SK-N-SH treated with all-trans-retinoic acid at 6 μM for 48 hours (cell line): ENCODE results near the gene KLHDC4.
A peak's percentile ranks its signal among the peaks of the same experiment; 100 is the strongest.

Experiments used
- ATAC-seq: fragments of 200-7000 bp; cut with Tn5 transposase; 3 replicates; pipeline ENCODE4 v1.9.1; 2020; ENCODE audit warnings: mild to moderate bottlenecking, moderate library complexity
- ARNTL ChIP-seq: fragments of 450-650 bp; formaldehyde crosslinking; IDR thresholded peaks from 2 replicates; pipeline ENCODE4 v1.5.0; 2020; ENCODE audit warnings: low read depth, mild to moderate bottlenecking, moderate library complexity, borderline replicate concordance
- CREB5 ChIP-seq: fragments of 250-450 bp; sonication (Bioruptor Pico); IDR thresholded peaks from 2 replicates; pipeline ENCODE4 v1.5.1; 2020; ENCODE audit warnings: low read depth, mild to moderate bottlenecking, moderate library complexity
- CSDC2 ChIP-seq: fragments of 250-450 bp; sonication (Bioruptor Pico); IDR thresholded peaks from 2 replicates; pipeline ENCODE4 v1.5.0; 2020; ENCODE audit warnings: mild to moderate bottlenecking, moderate library complexity
- CSRNP3 ChIP-seq: fragments of 250-450 bp; sonication (Bioruptor Pico); IDR thresholded peaks from 2 replicates; pipeline ENCODE4 v1.5.1; 2021; ENCODE audit warnings: mild to moderate bottlenecking, moderate library complexity
- ESRRG ChIP-seq: fragments of 250-450 bp; sonication (Bioruptor Pico); IDR thresholded peaks from 2 replicates; pipeline ENCODE4 v1.6.1; 2021; ENCODE audit warnings: mild to moderate bottlenecking
- GLIS3 ChIP-seq: fragments of 250-450 bp; sonication (Bioruptor Pico); IDR thresholded peaks from 2 replicates; pipeline ENCODE4 v1.5.0; 2020; ENCODE audit warnings: mild to moderate bottlenecking, moderate library complexity
- ISL1 ChIP-seq: fragments of 250-450 bp; sonication (Bioruptor Pico); IDR thresholded peaks from 2 replicates; pipeline ENCODE4 v2.1.2; 2022; ENCODE audit warnings: mild to moderate bottlenecking, moderate library complexity
- OSR1 ChIP-seq: fragments of 250-450 bp; sonication (Bioruptor Pico); IDR thresholded peaks from 2 replicates; pipeline ENCODE4 v1.8.0; 2022; ENCODE audit warnings: moderate library complexity, mild to moderate bottlenecking, inconsistent platforms
- PATZ1 ChIP-seq: fragments of 250-450 bp; sonication (Bioruptor Pico); IDR thresholded peaks from 2 replicates; pipeline ENCODE4 v1.8.0; 2020; ENCODE audit warnings: mild to moderate bottlenecking, moderate library complexity, borderline replicate concordance
- POU6F1 ChIP-seq: fragments of 250-450 bp; sonication (Bioruptor Pico); IDR thresholded peaks from 2 replicates; pipeline ENCODE4 v1.8.0; 2021; ENCODE audit warnings: low read depth, mild to moderate bottlenecking, moderate library complexity, borderline replicate concordance
- PPARA ChIP-seq: fragments of 250-450 bp; sonication (Bioruptor Pico); IDR thresholded peaks from 2 replicates; pipeline ENCODE4 v1.5.0; 2020; ENCODE audit warnings: mild to moderate bottlenecking, borderline replicate concordance
- RARB ChIP-seq: fragments of 250-450 bp; sonication (Bioruptor Pico); IDR thresholded peaks from 2 replicates; pipeline ENCODE4 v1.8.0; 2021; ENCODE audit warnings: mild to moderate bottlenecking, moderate library complexity
- SNAI2 ChIP-seq: fragments of 250-450 bp; sonication (Bioruptor Pico); IDR thresholded peaks from 2 replicates; pipeline ENCODE4 v1.5.0; 2020; ENCODE audit warnings: mild to moderate bottlenecking, moderate library complexity
- TCF4 ChIP-seq: fragments of 250-450 bp; sonication (Bioruptor Pico); IDR thresholded peaks from 2 replicates; pipeline ENCODE4 v1.8.0; 2021; ENCODE audit warnings: mild to moderate bottlenecking, moderate library complexity, borderline replicate concordance
- TOX ChIP-seq: fragments of 250-450 bp; sonication (Bioruptor Pico); IDR thresholded peaks from 2 replicates; pipeline ENCODE4 v1.8.0; 2021; ENCODE audit warnings: mild to moderate bottlenecking, moderate library complexity, borderline replicate concordance
- ZC3H10 ChIP-seq: fragments of 250-450 bp; sonication (Bioruptor Pico); IDR thresholded peaks from 2 replicates; pipeline ENCODE4 v1.5.1; 2021; ENCODE audit warnings: mild to moderate bottlenecking, moderate library complexity
- ZFP3 ChIP-seq: fragments of 250-450 bp; sonication (Bioruptor Pico); IDR thresholded peaks from 2 replicates; pipeline ENCODE4 v1.5.0; 2020; ENCODE audit warnings: mild to moderate bottlenecking, moderate library complexity
- ZFP30 ChIP-seq: fragments of 450-650 bp; formaldehyde crosslinking; IDR thresholded peaks from 2 replicates; pipeline ENCODE4 v1.5.0; 2022; ENCODE audit warnings: mild to moderate bottlenecking, moderate library complexity
- ZNF565 ChIP-seq: fragments of 450-650 bp; formaldehyde crosslinking; conservative IDR thresholded peaks from 2 replicates; pipeline ENCODE4 v1.5.0; 2020; ENCODE audit warnings: low read depth, mild to moderate bottlenecking, moderate library complexity
- ZNF70 ChIP-seq: fragments of 450-650 bp; formaldehyde crosslinking; IDR thresholded peaks from 2 replicates; pipeline ENCODE4 v1.5.0; 2020; ENCODE audit warnings: mild to moderate bottlenecking, moderate library complexity
- ZNF8 ChIP-seq: fragments of 450-650 bp; formaldehyde crosslinking; IDR thresholded peaks from 2 replicates; pipeline ENCODE4 v1.5.0; 2020; ENCODE audit warnings: mild to moderate bottlenecking, moderate library complexity

KLHDC4 gene

GRCh38 chr16:87693827-87694226 is 72.0 kb downstream of the KLHDC4 start:
- no peak for ATAC-seq
- TF ChIP-seq ZFP30 (CRISPR knock-in tag) (no peak), RARB (no peak), TCF4 (CRISPR knock-in tag) (no peak), OSR1 (CRISPR knock-in tag) (no peak), ZNF565 (CRISPR knock-in tag) (no peak), ARNTL (CRISPR knock-in tag) (no peak), GLIS3 (CRISPR knock-in tag) (no peak), PATZ1 (CRISPR knock-in tag) (no peak), CREB5 (CRISPR knock-in tag) (no peak), ISL1 (CRISPR knock-in tag) (no peak), CSRNP3 (CRISPR knock-in tag) (no peak), POU6F1 (CRISPR knock-in tag) (no peak), CSDC2 (CRISPR knock-in tag) (no peak), SNAI2 (CRISPR knock-in tag) (no peak), PPARA (CRISPR knock-in tag) (no peak), TOX (CRISPR knock-in tag) (no peak), ZC3H10 (CRISPR knock-in tag) (no peak)

- ATAC-seq, result peak; percentile 11; the same call in 2 of the 3 replicates
These were observed 73.0 kb downstream of the KLHDC4 start for GRCh38 chr16:87692756-87693155.

More at GRCh38 chr16:87692756-87693155, 73.0 kb downstream of the KLHDC4 start:
- no peak for TF ChIP-seq ZFP30 (CRISPR knock-in tag)
- TF ChIP-seq RARB, result no peak
- TF ChIP-seq ZNF8 (CRISPR knock-in tag), result no peak
- no peak for TF ChIP-seq ISL1 (CRISPR knock-in tag)
- no peak for TF ChIP-seq ZC3H10 (CRISPR knock-in tag)
- no peak for TF ChIP-seq CSDC2 (CRISPR knock-in tag)
- no peak for TF ChIP-seq ZNF70
- TF ChIP-seq ZFP3 (CRISPR knock-in tag), result no peak
- no peak for TF ChIP-seq CSRNP3 (CRISPR knock-in tag)
- TF ChIP-seq OSR1 (CRISPR knock-in tag), result no peak
- TF ChIP-seq CREB5 (CRISPR knock-in tag), result no peak
- no peak for TF ChIP-seq ESRRG (CRISPR knock-in tag)
